Measurements from ENCODE around the gene BMERB1. TPM values are rescaled to one million over a fixed set of nuclear protein-coding genes. Genes with fewer than 3 reads are reported as not detected.
"Not testable (repeated sequence)": the region's sequence is repeated elsewhere in the genome, so short reads cannot be mapped to it uniquely, and the experiment has no call there.

Gene BMERB1
- total and polyA plus RNA-seq, 3 experiments from 2014 or later = 4.8 to 13.6 (median 13.1) TPM

DNA sequence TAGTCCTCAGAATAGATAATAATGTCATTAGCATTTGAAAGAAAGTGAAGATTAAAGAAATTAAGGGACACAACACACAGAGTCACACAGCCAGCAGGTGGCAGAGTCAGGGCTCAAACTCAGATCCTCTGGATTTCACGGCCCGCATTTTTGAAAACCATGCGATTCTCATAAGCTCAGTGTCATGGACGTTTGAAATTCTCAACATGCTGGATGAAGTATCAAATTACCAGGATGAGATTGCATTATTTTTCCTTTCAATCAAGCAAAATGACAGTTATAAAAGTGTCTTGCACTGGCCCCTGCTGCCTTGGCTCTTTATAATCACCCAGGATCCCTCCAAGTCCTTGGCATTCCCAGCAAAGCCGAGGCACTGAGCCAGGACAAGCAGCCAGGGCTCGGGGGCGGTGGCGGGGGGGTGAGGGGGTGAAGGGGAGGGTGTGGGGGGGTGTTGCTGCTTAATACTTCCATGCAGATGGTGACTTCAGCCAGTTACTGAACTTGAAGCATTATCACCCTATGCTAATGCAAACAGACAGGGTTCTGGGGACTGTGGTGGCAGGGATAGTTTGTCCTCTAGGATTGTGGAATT is 6.6 kb upstream of the BMERB1 start:
- peak overlapping the region in 2 of 8 donors; percentile 17 to 60 for H3K27ac Mint-ChIP-seq
- no peaks in the 10 kb centered on the region for H3K9me3 Mint-ChIP-seq
- no peaks in the 10 kb centered on the region for H3K36me3 ChIP-seq (ENCODE audit: insufficient read depth, low read length)
- peak; percentile 18 to 70 (median 24) for DNase-seq
- no peaks in the 10 kb centered on the region for H3K4me1 ChIP-seq (ENCODE audit: insufficient read depth, low read length)
- no peaks in the 10 kb centered on the region for H3K36me3 Mint-ChIP-seq
- H3K27me3 ChIP-seq (ENCODE audit: insufficient read depth, low read length, poor library complexity, severe bottlenecking) = no peaks in the 10 kb centered on the region
- ChIA-PET POLR2A (no interaction called here), CTCF (interaction anchor here (0.6 to 2.2 kb wide), 9 partner anchors 9 to 279 kb away, joined by 3 to 11 read pairs (median 3); partner anchors contain the start of gene MARF1)
- peaks cover 7 to 16% of the 10 kb centered on the region in 2 donors for H3K27me3 Mint-ChIP-seq
- H3K4me3 Mint-ChIP-seq = no peak overlapping the region
- H3K4me1 Mint-ChIP-seq = peaks cover 0 to 3% (median 2%) of the 10 kb centered on the region in 3 donors
- no peaks in the 10 kb centered on the region for H3K9me3 ChIP-seq (ENCODE audit: low read length)
- no peak overlapping the region for H3K4me3 ChIP-seq (ENCODE audit: low read length)
- H3K27ac ChIP-seq (ENCODE audit: low read depth, low read length) = no peak overlapping the region

GRCh38 chr16:15430884-15431283 is 3.5 kb upstream of the BMERB1 start:
- H3K4me1 ChIP-seq (ENCODE audit: insufficient read depth, low read length); H3K4me3 ChIP-seq (ENCODE audit: low read length); H3K9me3 ChIP-seq (ENCODE audit: low read length); H3K36me3 Mint-ChIP-seq; H3K27me3 ChIP-seq (ENCODE audit: insufficient read depth, low read length, poor library complexity, severe bottlenecking); DNase-seq; H3K9me3 Mint-ChIP-seq; H3K36me3 ChIP-seq (ENCODE audit: insufficient read depth, low read length); POLR2A ChIA-PET; H3K4me3 Mint-ChIP-seq; H3K27ac ChIP-seq (ENCODE audit: low read depth, low read length); H3K27ac Mint-ChIP-seq: not testable (repeated sequence)
- H3K27me3 Mint-ChIP-seq = peaks cover 12 to 26% of the 10 kb centered on the region in 2 donors
- CTCF ChIA-PET = interaction anchor here (0.7 kb wide), 1 partner anchor 338 kb away, joined by 5 read pairs; no protein-coding TSS in a partner anchor
- peaks cover 15 to 21% (median 16%) of the 10 kb centered on the region in 3 donors for H3K4me1 Mint-ChIP-seq

- Histone ChIP-seq H3K4me3 (ENCODE audit: low read length) (no peak overlapping the region), H3K27me3 (ENCODE audit: insufficient read depth, low read length, poor library complexity, severe bottlenecking) (no peaks in the 10 kb centered on the region), H3K27ac (ENCODE audit: low read depth, low read length) (no peak overlapping the region), H3K9me3 (ENCODE audit: low read length) (no peaks in the 10 kb centered on the region), H3K4me1 (ENCODE audit: insufficient read depth, low read length) (peaks cover 7% of the 10 kb centered on the region), H3K36me3 (ENCODE audit: insufficient read depth, low read length) (no peaks in the 10 kb centered on the region)
- H3K36me3 Mint-ChIP-seq = no peaks in the 10 kb centered on the region
- ChIA-PET CTCF (no interaction called here), POLR2A (no interaction called here)
- H3K27ac Mint-ChIP-seq = peak overlapping the region in 2 of 8 donors; percentile 1 to 33
- DNase-seq = no peak
- H3K27me3 Mint-ChIP-seq = peaks cover 16 to 35% of the 10 kb centered on the region in 2 donors
- peak overlapping the region; percentile 75 to 90 (median 79) for H3K4me3 Mint-ChIP-seq
- peaks cover 13 to 18% (median 17%) of the 10 kb centered on the region in 3 donors for H3K4me1 Mint-ChIP-seq
- H3K9me3 Mint-ChIP-seq = peaks cover 0 to 2% (median 0%) of the 10 kb centered on the region in 5 donors
Measured at GRCh38 chr16:15434079-15434424, 336 bp upstream of the BMERB1 start.

DNA sequence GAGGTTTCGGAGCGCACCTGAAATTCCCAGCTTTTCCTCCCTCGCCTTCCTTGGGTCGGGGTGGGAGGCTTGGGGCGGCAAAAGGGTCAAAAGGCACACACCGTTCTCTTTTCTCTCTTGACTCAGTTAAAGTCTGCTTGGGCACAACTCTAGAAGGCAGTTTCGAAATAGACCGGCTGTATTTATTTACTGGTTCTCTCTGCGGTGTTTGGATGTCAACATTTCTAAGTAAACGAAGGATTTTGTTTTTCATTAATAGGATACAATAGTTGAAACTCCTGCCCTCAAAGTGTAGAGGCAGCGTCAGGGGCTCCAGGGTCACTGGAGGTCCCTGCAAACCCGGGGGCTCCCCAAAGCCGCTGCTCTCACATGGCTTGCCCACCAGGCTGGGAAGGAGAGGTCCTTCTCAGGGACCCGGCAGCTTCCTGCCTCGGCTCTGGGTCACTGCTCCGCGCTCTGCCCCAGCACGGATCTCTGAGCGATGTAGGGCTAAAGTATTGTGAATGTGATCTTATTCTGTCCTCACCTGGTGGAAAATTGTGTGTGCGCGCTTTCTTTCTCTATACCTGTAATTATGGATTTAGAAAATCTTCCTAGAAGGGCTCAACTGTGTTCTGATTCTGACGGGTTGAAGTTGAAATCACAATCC is 952 bp downstream of the BMERB1 start:
- Histone ChIP-seq H3K4me1 (ENCODE audit: insufficient read depth, low read length) (peaks cover 7% of the 10 kb centered on the region), H3K27me3 (ENCODE audit: insufficient read depth, low read length, poor library complexity, severe bottlenecking) (no peaks in the 10 kb centered on the region), H3K27ac (ENCODE audit: low read depth, low read length) (no peak overlapping the region), H3K4me3 (ENCODE audit: low read length) (peak overlapping the region; percentile 37), H3K36me3 (ENCODE audit: insufficient read depth, low read length) (no peaks in the 10 kb centered on the region), H3K9me3 (ENCODE audit: low read length) (no peaks in the 10 kb centered on the region)
- peak overlapping the region; percentile 75 to 90 (median 78) for H3K4me3 Mint-ChIP-seq
- DNase-seq = no peak
- no peaks in the 10 kb centered on the region for H3K36me3 Mint-ChIP-seq
- ChIA-PET POLR2A (interaction anchor here (0.6 kb wide), 1 partner anchor 160 kb away, joined by 3 read pairs; no protein-coding TSS in a partner anchor), CTCF (no interaction called here)
- peaks cover 0 to 2% (median 0%) of the 10 kb centered on the region in 5 donors for H3K9me3 Mint-ChIP-seq
- H3K27ac Mint-ChIP-seq = peak overlapping the region in 2 of 8 donors; percentile 23 to 51
- peaks cover 13 to 18% (median 17%) of the 10 kb centered on the region in 3 donors for H3K4me1 Mint-ChIP-seq
- peaks cover 16 to 35% of the 10 kb centered on the region in 2 donors for H3K27me3 Mint-ChIP-seq

DNA sequence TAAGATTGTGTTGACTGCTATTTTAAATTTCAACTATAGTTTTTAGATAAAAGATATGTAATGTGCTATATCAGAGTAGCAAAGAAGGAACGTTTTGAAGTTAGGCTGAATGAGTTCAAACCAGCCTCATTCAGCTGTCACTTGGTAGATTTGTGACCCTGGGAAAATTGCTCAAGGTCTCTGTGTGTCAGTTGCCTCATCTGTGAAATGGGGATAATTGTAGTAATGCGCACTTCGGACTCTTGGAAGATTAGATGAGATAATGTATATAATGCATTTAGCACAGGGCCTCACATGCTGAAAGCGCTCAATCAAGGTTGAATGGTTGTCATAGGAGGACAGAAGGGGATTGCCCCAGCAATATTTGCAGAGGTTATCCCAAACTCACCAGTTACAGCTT is 4.7 kb downstream of the BMERB1 start:
- Histone ChIP-seq H3K9me3 (ENCODE audit: low read length) (no peaks in the 10 kb centered on the region), H3K4me3 (ENCODE audit: low read length) (no peak overlapping the region), H3K27ac (ENCODE audit: low read depth, low read length) (no peak overlapping the region), H3K36me3 (ENCODE audit: insufficient read depth, low read length) (no peaks in the 10 kb centered on the region), H3K27me3 (ENCODE audit: insufficient read depth, low read length, poor library complexity, severe bottlenecking) (no peaks in the 10 kb centered on the region), H3K4me1 (ENCODE audit: insufficient read depth, low read length) (peaks cover 7% of the 10 kb centered on the region)
- Mint-ChIP-seq H3K36me3 (no peaks in the 10 kb centered on the region), H3K9me3 (no peaks in the 10 kb centered on the region), H3K4me3 (no peak overlapping the region), H3K4me1 (peaks cover 11 to 14% (median 13%) of the 10 kb centered on the region in 3 donors), H3K27me3 (peaks cover 12 to 29% of the 10 kb centered on the region in 2 donors), H3K27ac (no peak overlapping the region)
- CTCF ChIA-PET = no interaction called here
- no peak for DNase-seq
- POLR2A ChIA-PET = no interaction called here

DNA sequence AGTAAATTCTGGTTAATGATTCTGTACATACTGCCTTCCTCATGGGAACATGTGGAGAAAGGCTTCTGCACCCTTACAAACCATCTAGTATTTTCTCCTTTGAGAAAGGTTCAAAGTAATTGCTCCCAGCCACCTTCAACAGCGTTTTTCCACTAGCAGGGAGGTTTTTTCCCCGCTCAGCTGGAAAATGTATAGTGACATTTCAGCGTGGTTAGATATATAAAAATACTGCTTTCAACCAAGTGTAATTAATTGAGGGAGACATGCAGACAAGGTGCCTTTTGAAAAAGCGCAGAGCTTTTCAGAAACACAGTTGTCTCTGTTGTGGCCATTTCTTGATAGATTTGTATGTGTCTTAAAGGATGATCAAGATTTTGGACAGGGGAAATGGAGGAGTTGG is 5.1 kb downstream of the BMERB1 start:
- Histone ChIP-seq H3K36me3 (ENCODE audit: insufficient read depth, low read length) (no peaks in the 10 kb centered on the region), H3K4me1 (ENCODE audit: insufficient read depth, low read length) (peaks cover 7% of the 10 kb centered on the region), H3K9me3 (ENCODE audit: low read length) (no peaks in the 10 kb centered on the region), H3K27me3 (ENCODE audit: insufficient read depth, low read length, poor library complexity, severe bottlenecking) (no peaks in the 10 kb centered on the region), H3K4me3 (ENCODE audit: low read length) (no peak overlapping the region), H3K27ac (ENCODE audit: low read depth, low read length) (no peak overlapping the region)
- Mint-ChIP-seq H3K27me3 (peaks cover 11 to 25% of the 10 kb centered on the region in 2 donors), H3K36me3 (no peaks in the 10 kb centered on the region), H3K27ac (peak overlapping the region in 1 of 8 donors; percentile 47), H3K9me3 (peaks cover 0 to 2% (median 0%) of the 10 kb centered on the region in 5 donors), H3K4me3 (no peak overlapping the region), H3K4me1 (peaks cover 9 to 11% (median 11%) of the 10 kb centered on the region in 3 donors)
- CTCF ChIA-PET = no interaction called here
- no peak for DNase-seq
- POLR2A ChIA-PET = no interaction called here

- H3K9me3 Mint-ChIP-seq = peaks cover 4 to 10% (median 5%) of the 10 kb centered on the region in 5 donors
- no peaks in the 10 kb centered on the region for H3K9me3 ChIP-seq (ENCODE audit: low read length)
- no peak overlapping the region for H3K4me3 ChIP-seq (ENCODE audit: low read length)
- no peaks in the 10 kb centered on the region for H3K4me1 ChIP-seq (ENCODE audit: insufficient read depth, low read length)
- H3K27me3 ChIP-seq (ENCODE audit: insufficient read depth, low read length, poor library complexity, severe bottlenecking) = no peaks in the 10 kb centered on the region
- no peaks in the 10 kb centered on the region for H3K36me3 ChIP-seq (ENCODE audit: insufficient read depth, low read length)
- peaks cover under 1 to 2% (median 1%) of the 10 kb centered on the region in 3 donors for H3K4me1 Mint-ChIP-seq
- H3K27ac ChIP-seq (ENCODE audit: low read depth, low read length) = no peak overlapping the region
- DNase-seq = no peak
- H3K36me3 Mint-ChIP-seq = peaks cover 0 to 9% (median 3%) of the 10 kb centered on the region in 3 donors
- ChIA-PET POLR2A (no interaction called here), CTCF (no interaction called here)
- H3K4me3 Mint-ChIP-seq = no peak overlapping the region
- peaks cover 6 to 22% of the 10 kb centered on the region in 2 donors for H3K27me3 Mint-ChIP-seq
- H3K27ac Mint-ChIP-seq = no peak overlapping the region
Measured at GRCh38 chr16:15440852-15441251, 6.5 kb downstream of the BMERB1 start.

GRCh38 chr16:15442140-15442539 is 7.8 kb downstream of the BMERB1 start:
- H3K4me3 ChIP-seq (ENCODE audit: low read length); H3K36me3 Mint-ChIP-seq; H3K27ac ChIP-seq (ENCODE audit: low read depth, low read length); H3K4me1 Mint-ChIP-seq; H3K27me3 ChIP-seq (ENCODE audit: insufficient read depth, low read length, poor library complexity, severe bottlenecking); H3K9me3 ChIP-seq (ENCODE audit: low read length); H3K36me3 ChIP-seq (ENCODE audit: insufficient read depth, low read length); DNase-seq; POLR2A ChIA-PET; H3K4me1 ChIP-seq (ENCODE audit: insufficient read depth, low read length); H3K4me3 Mint-ChIP-seq; H3K9me3 Mint-ChIP-seq; H3K27ac Mint-ChIP-seq; CTCF ChIA-PET: not testable (repeated sequence)
- peaks cover 4 to 13% of the 10 kb centered on the region in 2 donors for H3K27me3 Mint-ChIP-seq
